Mucosa of stomach (tissue), 1 donor: Measurements from ENCODE around the gene CNTN4.

Source experiments
- H3K27me3 ChIP-seq: one replicate; pipeline ENCODE4 v1.7.0; 2013; ENCODE audit warnings: mild to moderate bottlenecking, low read length; ENCODE audit not compliant: control insufficient read depth, insufficient read depth
- H3K36me3 ChIP-seq: one replicate; pipeline ENCODE4 v1.7.0; 2013; ENCODE audit warnings: low read length; ENCODE audit not compliant: control insufficient read depth, insufficient read depth
- H3K4me1 ChIP-seq: one replicate; pipeline ENCODE4 v1.7.0; 2013; ENCODE audit warnings: mild to moderate bottlenecking, low read length; ENCODE audit not compliant: control insufficient read depth, insufficient read depth
- H3K4me3 ChIP-seq: one replicate; pipeline ENCODE4 v1.7.0; 2013; ENCODE audit warnings: low read length
- H3K9ac ChIP-seq: one replicate; pipeline ENCODE4 v1.7.0; 2013; ENCODE audit warnings: mild to moderate bottlenecking, low read length, moderate library complexity
- H3K9me3 ChIP-seq: one replicate; pipeline ENCODE4 v1.7.0; 2013; ENCODE audit warnings: mild to moderate bottlenecking, low read length, moderate library complexity; ENCODE audit not compliant: control insufficient read depth
- donor health status: Pancreatic carcinoma.

Gene CNTN4

DNA sequence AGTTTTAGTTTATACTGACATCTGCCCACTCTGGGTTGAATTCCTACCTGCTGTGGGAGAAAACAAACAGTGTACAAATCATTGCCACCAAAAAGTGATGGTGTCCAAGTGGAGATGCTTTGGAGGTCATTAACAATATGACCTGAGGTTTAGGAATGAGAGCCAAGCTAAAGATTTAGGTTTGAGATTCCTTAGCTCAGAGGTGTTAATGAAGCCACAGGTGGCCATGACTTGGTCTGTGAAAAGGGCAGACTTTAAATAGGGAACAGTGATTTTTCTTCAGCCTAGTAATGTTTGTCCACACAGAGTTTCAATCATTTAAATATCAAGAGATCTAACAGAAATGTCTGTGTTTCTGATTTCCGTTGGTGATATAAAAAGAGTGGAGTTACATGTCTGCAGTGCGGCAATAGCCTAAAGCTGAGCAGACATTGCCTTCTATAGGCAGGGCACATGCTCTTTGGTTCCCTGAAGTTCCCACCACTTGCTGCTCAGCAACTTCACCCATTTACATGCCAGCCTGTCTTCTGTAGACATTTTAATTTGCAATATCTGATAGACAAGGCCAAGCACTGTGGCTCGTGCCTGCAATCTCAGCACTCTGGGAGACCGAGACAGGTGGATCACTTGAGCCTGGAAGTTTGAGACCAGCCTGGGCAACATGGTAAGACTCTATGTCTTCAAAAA lies 588.3 kb downstream of the CNTN4 start:
- Histone ChIP-seq H3K36me3 (no peaks in the 10 kb centered on the region), H3K9me3 (no peaks in the 10 kb centered on the region), H3K4me3 (no peak overlapping the region), H3K4me1 (no peaks in the 10 kb centered on the region), H3K27me3 (no peaks in the 10 kb centered on the region), H3K9ac (no peak overlapping the region)

DNA sequence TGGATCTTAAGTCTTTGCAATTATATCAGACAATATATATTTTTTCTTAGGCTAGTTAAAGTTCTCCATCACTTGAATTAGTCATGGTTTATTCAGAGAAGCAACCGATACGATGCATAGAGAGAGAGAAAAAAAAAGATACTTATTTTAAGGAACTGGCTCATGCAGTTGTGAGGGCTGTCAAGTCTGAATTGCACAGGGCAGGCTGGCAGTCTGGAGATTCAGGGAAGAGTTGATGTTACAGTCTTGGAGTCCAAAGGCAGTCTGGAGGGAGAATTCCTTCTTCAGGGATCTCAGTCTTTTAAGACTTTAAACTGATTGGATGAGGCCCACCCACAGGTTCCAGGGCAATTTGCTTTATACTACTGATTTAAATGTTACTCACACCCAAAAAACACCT lies 598.9 kb downstream of the CNTN4 start:
- Histone ChIP-seq H3K36me3 (no peaks in the 10 kb centered on the region), H3K9me3 (no peaks in the 10 kb centered on the region), H3K4me1 (no peaks in the 10 kb centered on the region), H3K9ac (no peak overlapping the region), H3K4me3 (no peak overlapping the region), H3K27me3 (no peaks in the 10 kb centered on the region)

DNA sequence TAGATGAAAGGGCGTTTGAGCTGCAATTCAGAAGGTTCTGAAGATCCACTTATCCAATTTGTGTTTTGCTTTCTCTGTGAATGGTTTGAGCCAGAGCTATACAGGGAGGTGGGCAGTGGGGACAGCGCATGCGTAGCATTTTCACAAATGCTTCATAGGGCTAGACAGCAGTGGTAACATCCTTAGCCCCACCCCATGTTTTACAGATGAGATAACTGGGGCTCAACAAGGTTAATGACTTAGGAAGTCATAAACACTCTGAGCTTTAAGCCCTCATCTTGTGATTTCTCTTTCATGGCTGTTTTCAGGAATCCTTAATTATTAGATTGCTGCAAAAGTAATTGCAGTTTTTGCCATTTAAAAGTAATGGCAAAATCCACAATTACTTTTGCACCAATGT lies 602.8 kb downstream of the CNTN4 start:
- Histone ChIP-seq H3K9me3 (no peaks in the 10 kb centered on the region), H3K4me1 (no peaks in the 10 kb centered on the region), H3K27me3 (no peaks in the 10 kb centered on the region), H3K4me3 (no peak overlapping the region), H3K36me3 (no peaks in the 10 kb centered on the region), H3K9ac (no peak overlapping the region)

GRCh38 chr3:2706144-2706835 lies 607.6 kb downstream of the CNTN4 start:
- H3K9me3 ChIP-seq, result no peaks in the 10 kb centered on the region
- H3K4me1 ChIP-seq, result no peaks in the 10 kb centered on the region
- no peak overlapping the region for H3K4me3 ChIP-seq
- H3K9ac ChIP-seq, result no peak overlapping the region
- H3K36me3 ChIP-seq, result no peaks in the 10 kb centered on the region
- no peaks in the 10 kb centered on the region for H3K27me3 ChIP-seq

GRCh38 chr3:2706836-2707210 lies 608.2 kb downstream of the CNTN4 start:
- no peaks in the 10 kb centered on the region for H3K4me1 ChIP-seq
- no peak overlapping the region for H3K9ac ChIP-seq
- no peaks in the 10 kb centered on the region for H3K36me3 ChIP-seq
- H3K9me3 ChIP-seq, result no peaks in the 10 kb centered on the region
- no peaks in the 10 kb centered on the region for H3K27me3 ChIP-seq
- H3K4me3 ChIP-seq, result no peak overlapping the region

- H3K27me3 ChIP-seq, result no peaks in the 10 kb centered on the region
- no peaks in the 10 kb centered on the region for H3K9me3 ChIP-seq
- no peak overlapping the region for H3K4me3 ChIP-seq
- H3K9ac ChIP-seq, result no peak overlapping the region
- H3K4me1 ChIP-seq, result no peaks in the 10 kb centered on the region
- no peaks in the 10 kb centered on the region for H3K36me3 ChIP-seq
Observed at GRCh38 chr3:2711081-2711480, 612.4 kb downstream of the CNTN4 start.

GRCh38 chr3:2713923-2714322 lies 615.3 kb downstream of the CNTN4 start:
- H3K9me3 ChIP-seq, result no peaks in the 10 kb centered on the region
- H3K9ac ChIP-seq, result no peak overlapping the region
- H3K27me3 ChIP-seq, result no peaks in the 10 kb centered on the region
- H3K4me3 ChIP-seq, result no peak overlapping the region
- H3K36me3 ChIP-seq, result no peaks in the 10 kb centered on the region
- no peaks in the 10 kb centered on the region for H3K4me1 ChIP-seq

GRCh38 chr3:2714834-2715233 lies 616.2 kb downstream of the CNTN4 start:
- no peaks in the 10 kb centered on the region for H3K36me3 ChIP-seq

DNA sequence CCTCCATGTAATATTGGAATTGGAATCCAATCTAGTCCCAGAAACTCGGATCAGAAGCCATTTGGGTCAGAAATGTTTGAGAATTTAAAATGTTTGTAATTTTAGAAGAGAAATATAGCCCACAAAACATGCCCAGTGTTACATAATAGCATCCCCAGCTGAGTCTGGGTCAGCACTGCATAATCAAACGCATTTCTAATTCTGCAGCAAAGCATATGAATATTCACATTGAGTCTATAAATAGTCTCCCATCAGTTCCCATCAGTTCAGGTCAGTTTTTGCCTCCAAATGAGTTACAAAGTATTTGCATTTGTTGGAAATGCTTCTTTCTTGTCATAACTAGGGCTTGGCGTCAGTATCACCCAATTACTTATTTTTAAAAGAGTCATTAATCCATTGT lies 628.4 kb downstream of the CNTN4 start:
- Histone ChIP-seq H3K9ac (no peak overlapping the region), H3K4me1 (no peaks in the 10 kb centered on the region), H3K9me3 (no peaks in the 10 kb centered on the region), H3K27me3 (no peaks in the 10 kb centered on the region), H3K36me3 (no peaks in the 10 kb centered on the region), H3K4me3 (no peak overlapping the region)

More at GRCh38 chr3:2714834-2715233, 616.2 kb downstream of the CNTN4 start:
- H3K9me3 ChIP-seq, result no peaks in the 10 kb centered on the region
- H3K4me3 ChIP-seq, result no peak overlapping the region
- no peak overlapping the region for H3K9ac ChIP-seq
- H3K27me3 ChIP-seq, result no peaks in the 10 kb centered on the region
- no peaks in the 10 kb centered on the region for H3K4me1 ChIP-seq

- H3K36me3 ChIP-seq, result no peaks in the 10 kb centered on the region
- no peak overlapping the region for H3K9ac ChIP-seq
- H3K4me1 ChIP-seq, result no peaks in the 10 kb centered on the region
- H3K9me3 ChIP-seq, result no peaks in the 10 kb centered on the region
- H3K4me3 ChIP-seq, result no peak overlapping the region
- no peaks in the 10 kb centered on the region for H3K27me3 ChIP-seq
Observed at GRCh38 chr3:2727610-2728318, 629.1 kb downstream of the CNTN4 start.

DNA sequence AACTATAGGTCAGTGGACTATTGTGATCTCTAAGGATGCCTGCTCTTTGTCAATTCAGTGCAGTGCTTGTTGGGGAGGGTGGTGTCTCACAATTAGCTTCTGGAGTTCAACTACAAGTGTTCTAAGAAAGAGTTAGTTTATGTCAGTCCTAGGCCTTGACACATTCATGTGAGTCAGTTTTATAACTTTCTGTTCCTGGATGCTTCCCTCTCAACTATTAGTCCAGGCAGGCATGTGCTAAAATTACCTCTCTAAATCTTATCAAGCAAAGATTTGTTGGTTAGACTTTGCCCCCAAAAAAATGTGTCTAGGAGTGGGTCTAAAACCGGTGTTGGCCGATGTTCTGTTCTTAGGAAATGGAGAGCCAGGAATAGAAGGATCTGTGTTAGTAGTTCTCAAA lies 633.2 kb downstream of the CNTN4 start:
- Histone ChIP-seq H3K9me3 (no peaks in the 10 kb centered on the region), H3K9ac (no peak overlapping the region), H3K4me1 (no peaks in the 10 kb centered on the region), H3K4me3 (no peak overlapping the region), H3K36me3 (no peaks in the 10 kb centered on the region), H3K27me3 (no peaks in the 10 kb centered on the region)

DNA sequence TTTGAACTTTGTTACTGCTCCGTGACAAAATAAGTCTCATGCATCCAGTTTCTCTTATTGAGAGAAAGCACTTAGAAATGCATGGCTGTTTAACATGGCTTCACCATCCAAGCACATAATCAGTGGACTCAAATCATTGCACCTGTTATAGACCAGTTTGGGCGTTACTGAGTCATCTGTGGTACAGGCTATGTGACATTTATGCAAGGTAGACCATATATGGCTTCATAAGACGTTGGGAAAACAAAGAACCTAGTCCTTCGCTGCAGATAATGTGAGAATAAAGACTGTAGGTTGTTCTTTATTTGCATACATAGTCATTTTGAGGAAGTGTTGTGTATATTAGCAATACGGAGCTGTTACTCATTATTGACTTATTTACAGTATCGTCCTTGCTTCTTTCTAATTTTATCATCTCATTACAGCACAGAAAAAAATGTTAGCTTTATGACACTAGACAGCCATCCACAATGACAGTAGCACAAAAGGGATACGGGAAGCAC lies 636.8 kb downstream of the CNTN4 start:
- Histone ChIP-seq H3K4me1 (no peaks in the 10 kb centered on the region), H3K36me3 (no peaks in the 10 kb centered on the region), H3K27me3 (no peaks in the 10 kb centered on the region), H3K9ac (no peak overlapping the region), H3K9me3 (no peaks in the 10 kb centered on the region), H3K4me3 (no peak overlapping the region)
